A549 (cell line): ENCODE results near the gene MAGEA11. TPM values are rescaled to one million over a fixed set of nuclear protein-coding genes. Genes with fewer than 3 reads are reported as not detected.
"Not testable (repeated sequence)": the region's sequence is repeated elsewhere in the genome, so short reads cannot be mapped to it uniquely, and the experiment has no call there.

Source experiments
- ATAC-seq, 2 experiments: fragments of 200-7000 bp in 1 of 2; fragments of >200 bp in 1 of 2; cut with Nextera tagmentation in 1 of 2; cut with Tn5 transposase in 1 of 2; 3 replicates each; pipeline versions ENCODE4 v1.8.0 to v1.9.1; 2018 to 2020; ENCODE audit warnings: mild to moderate bottlenecking in 1 of 2, moderate library complexity in 1 of 2
- CTCF ChIA-PET: fragments of 300-600 bp; sonication (Branson Sonifier 250); formaldehyde crosslinking; extraction: SDS; loops from one replicate; lab custom pipeline; 2021; ENCODE audit warnings: antibody characterized with exemption, inconsistent platforms; lab: Yijun Ruan, JAX
- POLR2A ChIA-PET: fragments of 350-600 bp; formaldehyde crosslinking; extraction: SDS; loops from one replicate; lab custom pipeline; 2021; ENCODE audit warnings: antibody characterized with exemption, inconsistent platforms; lab: Yijun Ruan, JAX
- DNase-seq, 2 experiments: peaks; one replicate each; pipeline versions ENCODE4 v3.0.0 to v3.0.0-alpha.2; 2011 to 2016; ENCODE audit warnings: low read depth in 1 of 2, low spot score in 1 of 2
- FAIRE-seq: peaks from 2 replicates; lab custom pipeline; 2011; peaks lifted over from hg19 to GRCh38; lab: Jason Lieb, UNC
- H3K27ac ChIP-seq, 2 experiments: fragments of >200 bp; sonication (Bioruptor Twin); formaldehyde crosslinking; 3 replicates each; pipeline ENCODE4 v1.5.1; 2016 to 2017
- H3K4me1 ChIP-seq: fragments of >200 bp; sonication (Bioruptor Twin); formaldehyde crosslinking; 3 replicates; pipeline ENCODE4 v1.6.1; 2016
- H3K4me2 ChIP-seq: fragments of >200 bp; sonication (Bioruptor Twin); formaldehyde crosslinking; 3 replicates; pipeline ENCODE4 v1.6.1; 2016
- H3K4me3 ChIP-seq: fragments of >200 bp; sonication (Bioruptor Twin); formaldehyde crosslinking; 3 replicates; pipeline ENCODE4 v1.5.1; 2016
- H3K9me3 ChIP-seq: fragments of >200 bp; sonication (Bioruptor Twin); formaldehyde crosslinking; 3 replicates; pipeline ENCODE4 v1.6.1; 2016
- CHD2 ChIP-seq: fragments of 150-350 bp; IDR thresholded peaks from 2 replicates; pipeline ENCODE4 v1.6.1; 2014; ENCODE audit warnings: low read length; ENCODE audit not compliant: partially characterized antibody
- EHF ChIP-seq: fragments of 250-450 bp; sonication (Bioruptor Pico); IDR thresholded peaks from 2 replicates; pipeline ENCODE4 v1.5.0; 2020; ENCODE audit warnings: mild to moderate bottlenecking
- JUNB ChIP-seq: fragments of >200 bp; sonication (Bioruptor Twin); formaldehyde crosslinking; IDR thresholded peaks from 2 replicates; pipeline ENCODE4 v1.6.1; 2016
- MAFK ChIP-seq: fragments of 450-650 bp; IDR thresholded peaks from 2 replicates; pipeline ENCODE4 v1.6.1; 2014; ENCODE audit not compliant: partially characterized antibody
- MYC ChIP-seq: IDR thresholded peaks from 2 replicates; pipeline ENCODE4 v1.6.1; 2012; ENCODE audit warnings: mild to moderate bottlenecking, inconsistent platforms, low read length, improper control_type of control experiment, borderline replicate concordance
- NFE2L2 ChIP-seq: fragments of 150-350 bp; conservative IDR thresholded peaks from 2 replicates; pipeline ENCODE4 v1.6.1; 2014; ENCODE audit warnings: low read length
- PHF8 ChIP-seq: fragments of 200-600 bp; sonication (generic); IDR thresholded peaks from 2 replicates; pipeline ENCODE4 v1.6.1; 2016; ENCODE audit warnings: low read depth, mild to moderate bottlenecking, antibody characterized with exemption, moderate library complexity, borderline replicate concordance
- POLR2AphosphoS2 ChIP-seq: conservative IDR thresholded peaks from 2 replicates; pipeline ENCODE4 v1.6.1; 2012; ENCODE audit warnings: low read length, improper control_type of control experiment, inconsistent platforms
- RAD21 ChIP-seq, 2 experiments: fragments of >200 bp in 1 of 2; sonication (Bioruptor Twin) in 1 of 2; formaldehyde crosslinking in 1 of 2; IDR thresholded peaks in 1 of 2; conservative IDR thresholded peaks in 1 of 2; 2 replicates in 1 of 2; 3 replicates in 1 of 2; pipeline ENCODE4 v1.6.1; 2012 to 2018; ENCODE audit warnings: inconsistent platforms in 1 of 2
- RFX5 ChIP-seq: fragments of 450-650 bp; IDR thresholded peaks from 2 replicates; pipeline ENCODE4 v1.7.1; 2014; ENCODE audit warnings: antibody characterized with exemption, mild to moderate bottlenecking, moderate library complexity
- TFCP2L1 ChIP-seq: fragments of 250-450 bp; sonication (Bioruptor Pico); IDR thresholded peaks from 2 replicates; pipeline ENCODE4 v1.5.0; 2021; ENCODE audit warnings: mild to moderate bottlenecking
- TP53 ChIP-seq: fragments of 250-450 bp; sonication (Bioruptor Pico); IDR thresholded peaks from 2 replicates; pipeline ENCODE4 v1.5.0; 2021; ENCODE audit warnings: mild to moderate bottlenecking, moderate library complexity
- USF2 ChIP-seq: fragments of 450-650 bp; IDR thresholded peaks from 2 replicates; pipeline ENCODE4 v1.6.1; 2014; ENCODE audit warnings: antibody characterized with exemption
- ZFP36 ChIP-seq: fragments of 450-650 bp; IDR thresholded peaks from 2 replicates; pipeline ENCODE4 v1.6.1; 2014; ENCODE audit warnings: borderline replicate concordance; ENCODE audit not compliant: partially characterized antibody
- WGBS: methylation state at CpG from one replicate; pipeline ENCODE4 v1.1.6; 2017; ENCODE audit errors: missing lambda C conversion rate; 5-methylcytosine and 5-hydroxymethylcytosine counted together
- polyA plus RNA-seq, 4 experiments: library from polyadenylated mRNA; depleted of rRNA in 3 of 4; stranded (reverse); fragments of >200 nt; fragmentation: RNase III in 1 of 4; extraction: RNeasy Plus Mini Kit Qiagen cat#74134 plus additional on column Dnase treatment in 1 of 4; gene quantifications; 2 replicates in 3 of 4; 3 replicates in 1 of 4; pipeline ENCODE4 v1.2.3, GENCODE V29; 2011 to 2017
- TF ChIP-seq, protein P1 (sequence below): fragments of 200-600 bp; sonication (generic); IDR thresholded peaks from 2 replicates; pipeline ENCODE4 v1.6.1; 2016; ENCODE audit warnings: antibody characterized with exemption, mild to moderate bottlenecking, moderate library complexity
- TF ChIP-seq, protein P2 (sequence below): IDR thresholded peaks from 2 replicates; pipeline ENCODE4 v1.6.1; 2012

MAGEA11 gene
- polyA plus RNA-seq, 2 of the 4 experiments (the other 2 are of a cell fraction) = not detected

DNA sequence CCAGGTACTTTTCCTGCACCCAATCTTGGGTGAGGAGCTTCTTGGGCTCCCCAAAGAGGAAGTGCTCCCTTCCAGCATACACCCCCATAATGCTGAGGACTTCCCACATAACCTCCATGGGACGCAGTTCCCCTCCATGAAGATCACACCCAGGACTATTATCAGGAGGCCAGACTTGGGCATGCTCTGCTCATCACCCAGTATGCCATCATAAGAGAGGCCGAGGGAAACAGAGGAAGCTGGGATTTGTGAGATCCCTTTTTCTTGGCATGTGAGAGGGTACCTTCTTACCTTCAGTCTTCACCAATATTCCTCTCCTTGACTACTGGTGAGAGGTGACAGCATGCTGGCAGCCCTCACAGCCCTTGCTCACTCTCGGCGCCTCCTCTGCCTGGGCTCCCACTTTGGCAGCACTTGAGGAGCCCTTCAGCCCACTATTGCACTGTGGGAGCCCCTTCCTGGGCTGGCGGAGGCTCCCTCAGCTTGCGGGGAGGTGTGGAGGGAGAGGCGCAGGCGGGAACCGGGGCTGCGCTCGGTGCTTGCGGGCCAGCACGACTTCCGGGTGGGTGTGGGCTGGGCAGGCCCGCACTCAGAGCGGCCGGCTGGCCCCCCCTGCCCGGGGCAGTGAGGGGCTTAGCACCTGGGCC lies 46.3 kb downstream of the MAGEA11 start:
- DNase-seq = no peak
- Histone ChIP-seq H3K9me3 (no peaks in the 10 kb centered on the region), H3K4me2 (no peak overlapping the region), H3K4me1 (no peaks in the 10 kb centered on the region), H3K27ac (no peak overlapping the region), H3K4me3 (no peak overlapping the region)
- no peak for TF ChIP-seq TFCP2L1 (CRISPR knock-in tag)
- TF ChIP-seq TP53 (CRISPR knock-in tag) = no peak
- ChIA-PET POLR2A (no interaction called here), CTCF (no interaction called here)
- WGBS = 61% methylated on average over 9 of the region's 18 CpGs
- FAIRE-seq = no peak
- ATAC-seq = no peak

GRCh38 chrX:149758715-149759078 lies 46.8 kb downstream of the MAGEA11 start:
- 0% methylated on average over 1 of the region's 17 CpGs for WGBS
- POLR2A ChIA-PET, H3K9me3 ChIP-seq, H3K4me1 ChIP-seq, ATAC-seq, CTCF ChIA-PET, FAIRE-seq, H3K4me3 ChIP-seq, DNase-seq, H3K27ac ChIP-seq, H3K4me2 ChIP-seq: not testable (repeated sequence)

GRCh38 chrX:149759824-149760223 lies 48.0 kb downstream of the MAGEA11 start:
- Histone ChIP-seq H3K4me2 (no peak overlapping the region), H3K4me3 (no peak overlapping the region)
- CTCF ChIA-PET = no interaction called here
- TF ChIP-seq CHD2 (no peak), JUNB (no peak), ZFP36 (no peak), RAD21 (conservative IDR thresholded peaks at IDR 0.05 in 1 of 2, IDR thresholded peaks at IDR 0.05 in 1 of 2) (no peak), NFE2L2 (no peak), POLR2AphosphoS2 (no peak), EHF (CRISPR knock-in tag) (no peak), MYC (no peak), PHF8 (no peak), USF2 (no peak), MAFK (no peak), RFX5 (no peak)
- TF ChIP-seq, protein P1, sequence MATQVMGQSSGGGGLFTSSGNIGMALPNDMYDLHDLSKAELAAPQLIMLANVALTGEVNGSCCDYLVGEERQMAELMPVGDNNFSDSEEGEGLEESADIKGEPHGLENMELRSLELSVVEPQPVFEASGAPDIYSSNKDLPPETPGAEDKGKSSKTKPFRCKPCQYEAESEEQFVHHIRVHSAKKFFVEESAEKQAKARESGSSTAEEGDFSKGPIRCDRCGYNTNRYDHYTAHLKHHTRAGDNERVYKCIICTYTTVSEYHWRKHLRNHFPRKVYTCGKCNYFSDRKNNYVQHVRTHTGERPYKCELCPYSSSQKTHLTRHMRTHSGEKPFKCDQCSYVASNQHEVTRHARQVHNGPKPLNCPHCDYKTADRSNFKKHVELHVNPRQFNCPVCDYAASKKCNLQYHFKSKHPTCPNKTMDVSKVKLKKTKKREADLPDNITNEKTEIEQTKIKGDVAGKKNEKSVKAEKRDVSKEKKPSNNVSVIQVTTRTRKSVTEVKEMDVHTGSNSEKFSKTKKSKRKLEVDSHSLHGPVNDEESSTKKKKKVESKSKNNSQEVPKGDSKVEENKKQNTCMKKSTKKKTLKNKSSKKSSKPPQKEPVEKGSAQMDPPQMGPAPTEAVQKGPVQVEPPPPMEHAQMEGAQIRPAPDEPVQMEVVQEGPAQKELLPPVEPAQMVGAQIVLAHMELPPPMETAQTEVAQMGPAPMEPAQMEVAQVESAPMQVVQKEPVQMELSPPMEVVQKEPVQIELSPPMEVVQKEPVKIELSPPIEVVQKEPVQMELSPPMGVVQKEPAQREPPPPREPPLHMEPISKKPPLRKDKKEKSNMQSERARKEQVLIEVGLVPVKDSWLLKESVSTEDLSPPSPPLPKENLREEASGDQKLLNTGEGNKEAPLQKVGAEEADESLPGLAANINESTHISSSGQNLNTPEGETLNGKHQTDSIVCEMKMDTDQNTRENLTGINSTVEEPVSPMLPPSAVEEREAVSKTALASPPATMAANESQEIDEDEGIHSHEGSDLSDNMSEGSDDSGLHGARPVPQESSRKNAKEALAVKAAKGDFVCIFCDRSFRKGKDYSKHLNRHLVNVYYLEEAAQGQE = no peak
- TF ChIP-seq, protein P2, sequence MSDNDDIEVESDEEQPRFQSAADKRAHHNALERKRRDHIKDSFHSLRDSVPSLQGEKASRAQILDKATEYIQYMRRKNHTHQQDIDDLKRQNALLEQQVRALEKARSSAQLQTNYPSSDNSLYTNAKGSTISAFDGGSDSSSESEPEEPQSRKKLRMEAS = no peak
- TF ChIP-seq, all 56 proteins: peak for 0
- Histone ChIP-seq H3K27ac (no peak overlapping the region), H3K9me3 (no peaks in the 10 kb centered on the region), H3K4me1 (no peaks in the 10 kb centered on the region)
- WGBS = 30% methylated on average over 5 of the region's 7 CpGs
- POLR2A ChIA-PET = no interaction called here
- no peak for DNase-seq
- ATAC-seq = no peak
- FAIRE-seq = no peak
